ENCODE results near the gene DLGAP4.

DNA sequence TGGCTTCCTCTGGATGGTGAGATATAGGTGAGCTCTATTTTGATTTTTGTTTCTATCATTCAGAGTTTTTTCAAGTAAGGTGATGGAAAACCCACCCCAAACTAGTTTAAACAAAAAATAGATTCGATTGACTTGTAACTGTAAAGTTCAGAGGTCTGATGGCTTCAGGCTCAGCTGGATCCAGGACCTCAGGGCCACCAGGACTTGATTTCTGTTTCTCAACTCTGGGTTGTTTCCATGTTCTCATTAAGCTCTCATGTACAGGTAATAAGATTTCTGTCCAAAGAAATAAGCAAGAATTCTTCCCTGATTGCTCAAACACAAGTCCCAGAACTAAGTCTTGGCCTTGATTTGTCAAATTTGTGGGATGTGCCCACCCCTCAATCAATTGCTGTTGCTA lies 67.0 kb downstream of the DLGAP4 start:
- TF ChIP-seq, protein P1, sequence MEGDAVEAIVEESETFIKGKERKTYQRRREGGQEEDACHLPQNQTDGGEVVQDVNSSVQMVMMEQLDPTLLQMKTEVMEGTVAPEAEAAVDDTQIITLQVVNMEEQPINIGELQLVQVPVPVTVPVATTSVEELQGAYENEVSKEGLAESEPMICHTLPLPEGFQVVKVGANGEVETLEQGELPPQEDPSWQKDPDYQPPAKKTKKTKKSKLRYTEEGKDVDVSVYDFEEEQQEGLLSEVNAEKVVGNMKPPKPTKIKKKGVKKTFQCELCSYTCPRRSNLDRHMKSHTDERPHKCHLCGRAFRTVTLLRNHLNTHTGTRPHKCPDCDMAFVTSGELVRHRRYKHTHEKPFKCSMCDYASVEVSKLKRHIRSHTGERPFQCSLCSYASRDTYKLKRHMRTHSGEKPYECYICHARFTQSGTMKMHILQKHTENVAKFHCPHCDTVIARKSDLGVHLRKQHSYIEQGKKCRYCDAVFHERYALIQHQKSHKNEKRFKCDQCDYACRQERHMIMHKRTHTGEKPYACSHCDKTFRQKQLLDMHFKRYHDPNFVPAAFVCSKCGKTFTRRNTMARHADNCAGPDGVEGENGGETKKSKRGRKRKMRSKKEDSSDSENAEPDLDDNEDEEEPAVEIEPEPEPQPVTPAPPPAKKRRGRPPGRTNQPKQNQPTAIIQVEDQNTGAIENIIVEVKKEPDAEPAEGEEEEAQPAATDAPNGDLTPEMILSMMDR (IDR thresholded peaks at IDR 0.05): no peak
- TF ChIP-seq POLR2AphosphoS5 (IDR thresholded peaks at IDR 0.05) (no peak), POLR2A (IDR thresholded peaks at IDR 0.05) (no peak)

Measured in breast epithelium (tissue), 3 donors.